Neural cell (in vitro differentiated cells): Measurements from ENCODE around the gene CPXM2. TPM values are rescaled to one million over a fixed set of nuclear protein-coding genes. Genes with fewer than 3 reads are reported as not detected.

Source experiments
- H2AFZ ChIP-seq: fragments of 200-600, 300-800 bp; sonication (generic), shearing (Covaris generic); 2 replicates; pipeline ENCODE4 v1.6.0; 2014; ENCODE audit warnings: low read depth, mild to moderate bottlenecking, antibody characterized with exemption, low read length, moderate library complexity
- H3F3A ChIP-seq: fragments of 200-600 bp; shearing (Covaris generic); 2 replicates; pipeline ENCODE4 v1.6.1; 2016; ENCODE audit warnings: mild to moderate bottlenecking, moderate library complexity, mixed read lengths, antibody characterized with exemption, low read length; ENCODE audit not compliant: insufficient read depth, poor library complexity, severe bottlenecking
- H3K27ac ChIP-seq: fragments of 200-600, 300-800 bp; sonication (generic), shearing (Covaris generic); 2 replicates; pipeline ENCODE4 v1.5.1; 2014; ENCODE audit warnings: mild to moderate bottlenecking, low read length, moderate library complexity
- H3K27me3 ChIP-seq: fragments of 300-800, 200-600 bp; sonication (generic), shearing (Covaris generic); 2 replicates; pipeline ENCODE4 v1.6.0; 2014; ENCODE audit warnings: mild to moderate bottlenecking, low read depth, low read length, moderate library complexity; ENCODE audit not compliant: insufficient read depth
- H3K36me3 ChIP-seq: fragments of 300-800, 200-600 bp; sonication (generic), shearing (Covaris generic); 2 replicates; pipeline ENCODE4 v1.5.1; 2014; ENCODE audit warnings: mild to moderate bottlenecking, antibody characterized with exemption, low read length, moderate library complexity; ENCODE audit not compliant: insufficient read depth
- H3K4me2 ChIP-seq: fragments of 300-800, 200-600 bp; sonication (generic), shearing (Covaris generic); 2 replicates; pipeline ENCODE4 v1.6.0; 2014; ENCODE audit warnings: mild to moderate bottlenecking, low read length
- H3K4me3 ChIP-seq: fragments of 300-800, 200-600 bp; sonication (generic), shearing (Covaris generic); 2 replicates; pipeline ENCODE4 v1.5.1; 2014; ENCODE audit warnings: mild to moderate bottlenecking, low read length, moderate library complexity
- H3K79me2 ChIP-seq: fragments of 200-600 bp; shearing (Covaris generic); replicated peaks from 2 replicates; pipeline ENCODE4 v1.6.0; 2014; ENCODE audit warnings: mild to moderate bottlenecking, low read length, moderate library complexity; ENCODE audit not compliant: insufficient read depth
- H3K9ac ChIP-seq: fragments of 300-800, 200-600 bp; sonication (generic), shearing (Covaris generic); 2 replicates; pipeline ENCODE4 v1.6.1; 2016; ENCODE audit warnings: mild to moderate bottlenecking, low read length, mixed read lengths
- H3K9me2 ChIP-seq: fragments of 200-600 bp; shearing (Covaris generic); 2 replicates; pipeline ENCODE4 v1.6.1; 2016; ENCODE audit warnings: mild to moderate bottlenecking, low read length, mixed read lengths; ENCODE audit not compliant: insufficient read depth
- H3K9me3 ChIP-seq: fragments of 200-600, 300-800 bp; sonication (generic), shearing (Covaris generic); 2 replicates; pipeline ENCODE4 v1.6.1; 2016; ENCODE audit warnings: mild to moderate bottlenecking, mixed run types, low read length, moderate library complexity, mixed read lengths
- H4K20me1 ChIP-seq: fragments of 200-600 bp; shearing (Covaris generic); 2 replicates; pipeline ENCODE4 v1.6.1; 2016; ENCODE audit warnings: mild to moderate bottlenecking, mixed run types; ENCODE audit not compliant: insufficient read depth
- CTCF ChIP-seq: fragments of 450-650 bp; IDR thresholded peaks from 2 replicates; pipeline ENCODE4 v1.5.1; 2014; ENCODE audit warnings: antibody characterized with exemption, mild to moderate bottlenecking, moderate library complexity; ENCODE audit not compliant: poor library complexity, severe bottlenecking
- EP300 ChIP-seq: fragments of 450-650 bp; conservative IDR thresholded peaks from 2 replicates; pipeline ENCODE4 v1.6.1; 2014; ENCODE audit warnings: antibody characterized with exemption, mild to moderate bottlenecking, moderate library complexity; ENCODE audit not compliant: poor library complexity, severe bottlenecking
- EZH2 ChIP-seq: fragments of 200-600, 300-800 bp; shearing (Covaris generic), sonication (generic); IDR thresholded peaks from 2 replicates; pipeline ENCODE4 v1.6.1; 2014; ENCODE audit warnings: antibody characterized with exemption, low read length, borderline replicate concordance, mild to moderate bottlenecking; ENCODE audit not compliant: insufficient read depth, poor library complexity, severe bottlenecking
- MXI1 ChIP-seq: fragments of 450-650 bp; conservative IDR thresholded peaks from 2 replicates; pipeline ENCODE4 v1.6.1; 2014; ENCODE audit warnings: antibody characterized with exemption, mild to moderate bottlenecking; ENCODE audit not compliant: poor library complexity, severe bottlenecking
- POLR2AphosphoS5 ChIP-seq: IDR thresholded peaks from 2 replicates; pipeline ENCODE4 v1.6.1; 2012
- RAD21 ChIP-seq: fragments of 450-650 bp; conservative IDR thresholded peaks from 2 replicates; pipeline ENCODE4 v1.6.1; 2014; ENCODE audit warnings: antibody characterized with exemption, mild to moderate bottlenecking, moderate library complexity
- REST ChIP-seq: IDR thresholded peaks from 2 replicates; pipeline ENCODE4 v1.6.1; 2012; ENCODE audit warnings: borderline replicate concordance
- SMC3 ChIP-seq: fragments of 450-650 bp; conservative IDR thresholded peaks from 2 replicates; pipeline ENCODE4 v1.6.1; 2014; ENCODE audit warnings: antibody characterized with exemption, mild to moderate bottlenecking, moderate library complexity; ENCODE audit not compliant: poor library complexity
- TAF1 ChIP-seq: IDR thresholded peaks from 2 replicates; pipeline ENCODE4 v1.6.1; 2012; ENCODE audit warnings: low read depth
- polyA plus RNA-seq: library from polyadenylated mRNA; depleted of rRNA; stranded (reverse); fragments of >200 nt; gene quantifications from 2 replicates; pipeline ENCODE4 v1.2.3, GENCODE V29; 2014

CPXM2 gene
- polyA plus RNA-seq, 1 donor from 2014 or later: not detected

- Histone ChIP-seq H2AFZ (no peak overlapping the region), H3K79me2 (no peaks in the 10 kb centered on the region), H3F3A (no peaks in the 10 kb centered on the region), H4K20me1 (no peaks in the 10 kb centered on the region), H3K27ac (no peak overlapping the region), H3K36me3 (no peaks in the 10 kb centered on the region), H3K4me2 (no peak overlapping the region), H3K4me3 (no peak overlapping the region), H3K9ac (no peak overlapping the region), H3K27me3 (peaks cover 55% of the 10 kb centered on the region), H3K9me2 (no peaks in the 10 kb centered on the region), H3K9me3 (no peaks in the 10 kb centered on the region)
- TF ChIP-seq RAD21 (no peak), REST (no peak), SMC3 (no peak), EZH2 (no peak), MXI1 (no peak), CTCF (no peak), TAF1 (no peak), POLR2AphosphoS5 (no peak), EP300 (no peak)
Observed at GRCh38 chr10:123784646-123785045, 107.0 kb downstream of the CPXM2 start.

GRCh38 chr10:123784216-123784615 is 107.4 kb downstream of the CPXM2 start:
- Histone ChIP-seq H3K4me3 (no peak overlapping the region), H4K20me1 (no peaks in the 10 kb centered on the region), H3K36me3 (no peaks in the 10 kb centered on the region), H3K9me3 (no peaks in the 10 kb centered on the region), H3K9ac (no peak overlapping the region), H3K79me2 (no peaks in the 10 kb centered on the region), H3F3A (no peaks in the 10 kb centered on the region), H3K27ac (no peak overlapping the region), H3K27me3 (peaks cover 55% of the 10 kb centered on the region), H3K9me2 (no peaks in the 10 kb centered on the region), H2AFZ (no peak overlapping the region), H3K4me2 (no peak overlapping the region)
- TF ChIP-seq RAD21 (no peak), SMC3 (no peak), POLR2AphosphoS5 (no peak), CTCF (no peak), EZH2 (no peak), EP300 (no peak), REST (no peak), TAF1 (no peak), MXI1 (no peak)
